Dermis microvascular lymphatic vessel endothelial cell (primary cell): ENCODE measurements around the gene C1orf122. TPM values are rescaled to one million over a fixed set of nuclear protein-coding genes. Genes with fewer than 3 reads are reported as not detected.
A peak's percentile ranks its signal among the peaks of the same experiment; 100 is the strongest.

ENCODE experiments used
- DNase-seq, 2 donors: peaks; one replicate each; pipeline versions ENCODE4 v3.0.0 to v3.0.0-alpha.2; 2010; ENCODE audit warnings: low read depth in 2 of 2
- total RNA-seq: library from RNA; depleted of rRNA; stranded (reverse); fragments of >200 nt; gene quantifications from 2 replicates; pipeline ENCODE4 v1.2.1, GENCODE V29; 2014

Gene C1orf122
- total RNA-seq, 1 donor from 2014 or later, result 12.1 TPM

- DNase-seq, result no peak
Observed at GRCh38 chr1:37797750-37798345, 9.7 kb upstream of the C1orf122 start.

GRCh38 chr1:37802439-37802838 is 5.2 kb upstream of the C1orf122 start:
- no peak for DNase-seq

GRCh38 chr1:37807220-37807554 is 403 bp upstream of the C1orf122 start:
- DNase-seq, result peak in 1 of 2 donors; percentile 12

- peak; percentile 40 to 77 for DNase-seq
Observed at GRCh38 chr1:37808369-37809319, 1.1 kb downstream of the C1orf122 start.

- no peak for DNase-seq
Observed at GRCh38 chr1:37809942-37810341, 2.4 kb downstream of the C1orf122 start.

- peak; percentile 77 to 86 for DNase-seq
Observed at GRCh38 chr1:37811027-37811655, 3.6 kb downstream of the C1orf122 start.

GRCh38 chr1:37813529-37814145 is 6.0 kb downstream of the C1orf122 start:
- DNase-seq, result no peak

GRCh38 chr1:37814252-37814651 is 6.7 kb downstream of the C1orf122 start:
- no peak for DNase-seq

GRCh38 chr1:37817481-37817880 is 9.9 kb downstream of the C1orf122 start:
- DNase-seq, result no peak

GRCh38 chr1:37821481-37821880 is 13.9 kb downstream of the C1orf122 start:
- no peak for DNase-seq

GRCh38 chr1:37822906-37823815 is 15.6 kb downstream of the C1orf122 start:
- DNase-seq, result no peak

- no peak for DNase-seq
Observed at GRCh38 chr1:37824001-37824400, 16.4 kb downstream of the C1orf122 start.

- no peak for DNase-seq
Observed at GRCh38 chr1:37825506-37825905, 17.9 kb downstream of the C1orf122 start.

GRCh38 chr1:37828410-37829074 is 21.0 kb downstream of the C1orf122 start:
- no peak for DNase-seq

- DNase-seq, result no peak
Observed at GRCh38 chr1:37831109-37831508, 23.5 kb downstream of the C1orf122 start.

GRCh38 chr1:37831809-37832208 is 24.2 kb downstream of the C1orf122 start:
- DNase-seq, result no peak

GRCh38 chr1:37836788-37837187 is 29.2 kb downstream of the C1orf122 start:
- DNase-seq, result no peak

- DNase-seq, result no peak
Observed at GRCh38 chr1:37839676-37840075, 32.1 kb downstream of the C1orf122 start.

GRCh38 chr1:37840711-37841110 is 33.1 kb downstream of the C1orf122 start:
- no peak for DNase-seq

- DNase-seq, result no peak
Observed at GRCh38 chr1:37841652-37842051, 34.1 kb downstream of the C1orf122 start.
